ENCODE data around the gene HDAC4.

DNA sequence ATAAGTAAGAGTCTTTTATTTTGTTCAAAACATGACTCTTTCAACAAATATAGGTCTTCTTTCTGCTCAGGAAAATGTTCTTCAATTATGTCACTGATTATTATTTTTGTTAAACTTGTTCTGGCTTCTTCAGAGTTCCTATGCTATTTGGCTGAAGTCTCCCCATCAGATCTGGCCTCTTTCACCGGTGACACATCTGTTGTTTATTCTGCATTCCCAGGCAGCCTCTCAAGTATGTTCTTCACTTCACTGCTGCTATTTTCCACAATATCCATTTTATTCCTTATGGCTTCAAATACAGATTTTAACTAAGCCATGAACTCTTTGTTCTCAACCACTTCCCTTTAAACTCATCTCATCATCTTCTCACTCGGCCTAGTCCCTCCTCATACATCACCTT, 45.7 kb downstream of the HDAC4 start:
- TF ChIP-seq, protein P1, sequence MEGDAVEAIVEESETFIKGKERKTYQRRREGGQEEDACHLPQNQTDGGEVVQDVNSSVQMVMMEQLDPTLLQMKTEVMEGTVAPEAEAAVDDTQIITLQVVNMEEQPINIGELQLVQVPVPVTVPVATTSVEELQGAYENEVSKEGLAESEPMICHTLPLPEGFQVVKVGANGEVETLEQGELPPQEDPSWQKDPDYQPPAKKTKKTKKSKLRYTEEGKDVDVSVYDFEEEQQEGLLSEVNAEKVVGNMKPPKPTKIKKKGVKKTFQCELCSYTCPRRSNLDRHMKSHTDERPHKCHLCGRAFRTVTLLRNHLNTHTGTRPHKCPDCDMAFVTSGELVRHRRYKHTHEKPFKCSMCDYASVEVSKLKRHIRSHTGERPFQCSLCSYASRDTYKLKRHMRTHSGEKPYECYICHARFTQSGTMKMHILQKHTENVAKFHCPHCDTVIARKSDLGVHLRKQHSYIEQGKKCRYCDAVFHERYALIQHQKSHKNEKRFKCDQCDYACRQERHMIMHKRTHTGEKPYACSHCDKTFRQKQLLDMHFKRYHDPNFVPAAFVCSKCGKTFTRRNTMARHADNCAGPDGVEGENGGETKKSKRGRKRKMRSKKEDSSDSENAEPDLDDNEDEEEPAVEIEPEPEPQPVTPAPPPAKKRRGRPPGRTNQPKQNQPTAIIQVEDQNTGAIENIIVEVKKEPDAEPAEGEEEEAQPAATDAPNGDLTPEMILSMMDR (conservative IDR thresholded peaks at IDR 0.05; ENCODE audit: low read depth in 2 of 2), result no peak
- no peak for TF ChIP-seq EZH2 (IDR thresholded peaks at IDR 0.05; ENCODE audit: low read depth, unreplicated experiment)
- no peak for TF ChIP-seq POLR2AphosphoS5 (IDR thresholded peaks at IDR 0.05; ENCODE audit: low read depth)
- no peak for TF ChIP-seq CREB1 (CRISPR knock-in tag; IDR thresholded peaks at IDR 0.05; ENCODE audit: low read depth)
- no peak for TF ChIP-seq ZNF331 (CRISPR knock-in tag; IDR thresholded peaks at IDR 0.05; ENCODE audit: low read depth)
- TF ChIP-seq, protein P2, sequence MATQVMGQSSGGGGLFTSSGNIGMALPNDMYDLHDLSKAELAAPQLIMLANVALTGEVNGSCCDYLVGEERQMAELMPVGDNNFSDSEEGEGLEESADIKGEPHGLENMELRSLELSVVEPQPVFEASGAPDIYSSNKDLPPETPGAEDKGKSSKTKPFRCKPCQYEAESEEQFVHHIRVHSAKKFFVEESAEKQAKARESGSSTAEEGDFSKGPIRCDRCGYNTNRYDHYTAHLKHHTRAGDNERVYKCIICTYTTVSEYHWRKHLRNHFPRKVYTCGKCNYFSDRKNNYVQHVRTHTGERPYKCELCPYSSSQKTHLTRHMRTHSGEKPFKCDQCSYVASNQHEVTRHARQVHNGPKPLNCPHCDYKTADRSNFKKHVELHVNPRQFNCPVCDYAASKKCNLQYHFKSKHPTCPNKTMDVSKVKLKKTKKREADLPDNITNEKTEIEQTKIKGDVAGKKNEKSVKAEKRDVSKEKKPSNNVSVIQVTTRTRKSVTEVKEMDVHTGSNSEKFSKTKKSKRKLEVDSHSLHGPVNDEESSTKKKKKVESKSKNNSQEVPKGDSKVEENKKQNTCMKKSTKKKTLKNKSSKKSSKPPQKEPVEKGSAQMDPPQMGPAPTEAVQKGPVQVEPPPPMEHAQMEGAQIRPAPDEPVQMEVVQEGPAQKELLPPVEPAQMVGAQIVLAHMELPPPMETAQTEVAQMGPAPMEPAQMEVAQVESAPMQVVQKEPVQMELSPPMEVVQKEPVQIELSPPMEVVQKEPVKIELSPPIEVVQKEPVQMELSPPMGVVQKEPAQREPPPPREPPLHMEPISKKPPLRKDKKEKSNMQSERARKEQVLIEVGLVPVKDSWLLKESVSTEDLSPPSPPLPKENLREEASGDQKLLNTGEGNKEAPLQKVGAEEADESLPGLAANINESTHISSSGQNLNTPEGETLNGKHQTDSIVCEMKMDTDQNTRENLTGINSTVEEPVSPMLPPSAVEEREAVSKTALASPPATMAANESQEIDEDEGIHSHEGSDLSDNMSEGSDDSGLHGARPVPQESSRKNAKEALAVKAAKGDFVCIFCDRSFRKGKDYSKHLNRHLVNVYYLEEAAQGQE (IDR thresholded peaks at IDR 0.05; ENCODE audit: unreplicated experiment), result no peak
- TF ChIP-seq JUNB (IDR thresholded peaks at IDR 0.05; ENCODE audit: unreplicated experiment), result no peak
- no peak for TF ChIP-seq ZNF114 (CRISPR knock-in tag; IDR thresholded peaks at IDR 0.05)
- TF ChIP-seq EZH2phosphoT487 (IDR thresholded peaks at IDR 0.05; ENCODE audit: unreplicated experiment), result no peak

Measured in GM23338 (cell line).